ENCODE measurements around the gene FOXB1. TPM values are rescaled to one million over a fixed set of nuclear protein-coding genes. Genes with fewer than 3 reads are reported as not detected.

Gene FOXB1
- polyA plus RNA-seq, 3 donors = 0.08 TPM; not detected in 2

DNA sequence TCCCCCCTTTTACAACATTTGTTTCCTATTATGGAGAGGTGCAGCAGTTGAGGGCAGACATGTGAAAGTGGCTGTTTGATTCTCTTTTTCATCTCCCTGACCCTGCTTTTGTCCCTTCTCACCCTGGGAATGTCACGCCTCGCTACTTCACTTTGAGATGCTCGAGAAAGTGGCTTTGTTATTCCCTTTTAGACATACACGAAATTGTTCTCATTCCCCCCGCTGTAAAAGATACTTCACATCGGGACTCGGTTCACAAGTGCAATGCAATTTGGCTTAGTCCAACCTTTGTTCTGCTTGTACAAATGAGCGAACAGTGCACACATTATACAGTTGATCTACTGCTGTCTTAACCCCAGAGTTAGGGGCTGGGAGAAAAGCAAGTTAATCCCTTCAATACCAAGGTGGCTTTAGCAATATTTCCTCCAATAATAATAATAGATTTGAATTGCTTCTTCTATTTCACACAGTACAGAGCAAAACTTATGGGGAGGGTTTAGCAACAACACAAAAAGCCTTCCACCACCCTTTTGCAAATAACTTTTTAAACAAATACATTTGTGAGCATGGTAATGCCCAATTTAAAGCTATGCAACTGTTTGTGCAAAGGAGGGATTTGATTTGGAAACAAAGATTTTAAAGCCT is 5.7 kb upstream of the FOXB1 start:
- no peak for DNase-seq (ENCODE audit: low read depth in 3 of 3, low spot score in 2 of 3)

DNA sequence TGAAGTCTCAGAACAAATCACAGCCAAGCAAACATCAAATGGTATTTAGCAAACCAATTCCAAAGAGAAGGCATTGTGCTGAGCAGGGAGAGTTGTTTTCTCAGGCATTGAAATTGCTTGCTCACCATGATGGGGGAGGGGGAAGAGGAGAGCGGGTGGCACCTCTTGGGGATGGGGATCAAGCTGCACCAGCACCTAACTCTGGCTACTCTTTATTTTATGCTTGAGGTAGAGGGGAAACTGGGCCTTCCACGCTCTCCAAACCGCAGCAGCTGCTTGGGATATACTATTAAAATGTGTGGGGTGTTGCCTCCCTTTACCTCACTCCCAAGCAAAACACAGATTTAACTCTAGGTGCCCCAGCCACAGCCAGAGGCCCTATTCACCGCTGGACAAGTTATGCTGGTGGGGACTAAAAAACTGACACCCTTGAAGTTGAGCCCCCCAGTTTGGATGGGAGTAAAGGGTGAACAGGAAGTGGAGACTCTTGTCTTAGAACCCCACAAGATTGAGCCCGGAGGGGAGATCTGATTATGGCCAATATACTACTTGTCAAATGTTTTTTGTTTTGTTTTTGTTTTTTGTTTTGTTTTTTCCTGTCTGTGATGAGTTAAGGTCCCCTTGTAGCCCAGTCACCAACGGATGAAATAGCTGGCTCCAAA is 5.0 kb upstream of the FOXB1 start:
- DNase-seq (ENCODE audit: low read depth in 3 of 3, low spot score in 2 of 3) = no peak

DNA sequence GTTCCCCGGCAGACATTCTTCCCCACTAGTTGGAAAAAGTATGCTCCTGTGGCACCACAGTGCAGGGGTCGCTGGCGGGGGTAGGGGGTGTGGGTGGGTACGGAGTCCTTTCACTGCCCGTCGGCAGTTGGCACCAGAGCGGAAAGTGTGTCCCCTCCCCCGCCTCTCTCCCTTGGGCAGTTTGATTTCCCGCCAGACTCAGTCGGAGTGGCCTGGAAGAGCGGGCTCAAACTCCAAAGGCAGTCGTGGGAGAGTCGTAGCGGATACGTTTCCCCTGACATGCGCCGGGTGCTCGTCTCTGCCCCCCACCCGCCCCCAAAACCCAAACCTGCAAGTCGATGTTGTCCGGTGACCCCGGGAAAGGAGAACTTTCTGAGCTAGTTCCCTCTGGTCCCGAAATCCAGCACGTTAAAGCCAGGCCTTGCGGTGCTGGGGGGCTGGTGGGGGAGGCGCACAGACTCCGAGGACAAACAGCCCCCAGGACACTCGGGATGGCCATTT is 4.4 kb upstream of the FOXB1 start:
- DNase-seq (ENCODE audit: low read depth in 3 of 3, low spot score in 2 of 3) = no peak

DNA sequence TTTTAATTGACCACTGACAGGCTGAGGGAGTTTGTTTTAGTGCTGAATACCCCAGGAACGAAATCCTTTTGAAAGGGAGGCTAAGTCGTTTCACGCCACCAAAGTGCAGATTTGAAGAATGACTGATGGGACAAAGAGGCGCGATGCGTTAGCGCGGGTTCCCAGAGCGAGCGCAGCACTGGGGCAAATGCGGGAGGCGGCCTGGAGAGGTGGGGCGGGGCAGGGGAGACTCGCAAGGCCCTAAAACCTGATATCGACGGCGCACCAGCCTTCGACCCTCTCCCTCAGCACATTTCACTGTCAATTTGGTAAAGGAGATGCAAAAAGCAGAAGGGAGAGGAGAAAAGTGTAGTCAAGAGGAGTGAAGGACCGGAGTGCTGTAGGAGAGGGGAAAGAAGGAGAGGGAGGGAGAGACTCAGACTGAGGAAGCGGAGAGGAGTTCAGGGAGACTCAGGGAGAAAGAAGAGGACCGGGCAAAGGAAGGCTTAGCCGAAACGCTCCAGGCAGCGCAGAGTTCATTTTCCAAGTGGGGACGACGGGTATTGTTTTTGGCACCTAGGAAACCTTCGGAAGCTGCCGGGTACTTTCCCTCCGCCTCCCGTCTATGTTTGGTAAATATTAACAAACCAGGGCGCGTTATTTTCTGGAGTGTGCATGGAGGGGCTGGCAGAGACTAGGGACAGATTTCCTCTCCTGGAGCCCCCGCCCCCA is 3.8 kb upstream of the FOXB1 start:
- no peak for DNase-seq (ENCODE audit: low read depth in 3 of 3, low spot score in 2 of 3)

DNA sequence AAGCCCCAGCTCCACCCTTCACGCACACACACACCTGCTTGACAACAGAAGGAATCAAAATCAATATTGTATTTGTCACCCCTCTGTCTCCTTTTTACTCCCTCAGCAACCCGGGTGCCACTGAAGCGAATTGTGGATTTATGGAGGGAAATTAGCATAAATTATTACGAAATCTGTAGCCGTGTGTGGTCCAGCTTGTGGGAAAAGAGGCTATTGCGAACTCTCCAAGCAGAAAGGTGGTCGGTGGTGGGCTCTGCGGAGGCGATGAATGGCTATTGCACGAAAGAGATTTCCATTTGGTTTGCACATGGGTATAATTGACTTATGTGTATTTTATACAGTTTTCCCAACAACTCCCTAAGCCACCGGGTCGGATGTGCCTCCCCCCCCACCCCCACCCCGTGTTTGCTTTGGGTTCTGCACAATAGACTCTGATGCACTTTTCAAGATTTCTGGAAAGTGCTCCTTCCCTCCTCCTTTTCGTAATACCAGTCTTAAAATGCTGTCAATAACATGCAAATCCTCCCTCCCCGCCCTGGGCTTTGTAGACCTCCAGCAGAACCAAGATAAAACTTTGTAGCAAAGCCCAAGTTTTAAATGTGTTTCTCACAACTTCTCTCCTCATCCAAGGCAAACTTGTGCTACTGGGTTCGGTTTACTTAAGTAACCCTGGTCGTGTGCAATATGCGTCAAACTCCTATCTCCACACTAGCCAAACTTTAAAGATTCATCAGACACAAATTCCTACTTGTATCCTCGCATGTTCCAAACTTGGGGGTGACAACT is 3.1 kb upstream of the FOXB1 start:
- no peak for DNase-seq (ENCODE audit: low read depth in 3 of 3, low spot score in 2 of 3)

DNA sequence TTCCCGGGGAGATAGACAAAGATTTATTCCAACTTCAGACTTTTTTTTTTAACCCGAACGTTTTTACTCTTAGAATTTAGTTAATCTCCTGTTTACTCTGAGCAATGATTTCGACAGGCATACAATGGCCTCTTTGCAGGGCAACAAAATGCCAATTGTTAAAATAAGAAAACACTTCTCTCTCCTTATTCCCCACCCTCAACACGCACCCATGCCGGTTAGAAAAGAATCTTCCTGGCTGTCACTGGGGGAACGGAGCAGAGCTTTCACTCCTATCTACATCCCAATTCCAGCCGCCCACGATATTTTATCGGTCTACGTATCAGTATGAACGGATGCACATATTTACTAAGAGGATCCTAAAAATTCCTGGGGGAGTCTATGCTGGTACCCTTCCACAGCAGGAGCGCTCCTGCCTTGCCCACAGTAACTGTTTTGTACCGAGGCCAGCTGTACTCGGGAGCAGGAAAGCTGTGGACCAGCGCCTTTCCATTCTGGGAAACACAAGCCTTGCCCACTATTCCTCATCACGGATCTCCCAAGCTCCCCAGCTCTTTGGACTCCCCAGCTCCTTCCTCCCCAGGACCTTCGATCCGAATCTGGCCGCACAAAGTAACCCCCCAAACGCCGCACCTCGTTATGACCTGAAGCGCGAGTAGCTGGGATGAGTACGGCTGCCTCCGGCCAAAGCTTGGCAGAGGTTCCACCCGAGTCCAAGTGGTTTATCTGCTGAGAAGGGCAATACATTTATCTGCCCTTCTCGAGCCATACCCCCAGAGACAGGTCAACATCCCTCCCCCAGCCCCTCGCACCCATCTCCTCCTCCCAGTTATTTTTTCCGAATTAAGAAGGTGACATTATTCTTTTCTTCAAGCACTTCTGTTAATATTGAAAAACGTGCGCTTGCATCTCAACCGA is 2.2 kb upstream of the FOXB1 start:
- DNase-seq (ENCODE audit: low read depth in 3 of 3, low spot score in 2 of 3) = no peak

DNA sequence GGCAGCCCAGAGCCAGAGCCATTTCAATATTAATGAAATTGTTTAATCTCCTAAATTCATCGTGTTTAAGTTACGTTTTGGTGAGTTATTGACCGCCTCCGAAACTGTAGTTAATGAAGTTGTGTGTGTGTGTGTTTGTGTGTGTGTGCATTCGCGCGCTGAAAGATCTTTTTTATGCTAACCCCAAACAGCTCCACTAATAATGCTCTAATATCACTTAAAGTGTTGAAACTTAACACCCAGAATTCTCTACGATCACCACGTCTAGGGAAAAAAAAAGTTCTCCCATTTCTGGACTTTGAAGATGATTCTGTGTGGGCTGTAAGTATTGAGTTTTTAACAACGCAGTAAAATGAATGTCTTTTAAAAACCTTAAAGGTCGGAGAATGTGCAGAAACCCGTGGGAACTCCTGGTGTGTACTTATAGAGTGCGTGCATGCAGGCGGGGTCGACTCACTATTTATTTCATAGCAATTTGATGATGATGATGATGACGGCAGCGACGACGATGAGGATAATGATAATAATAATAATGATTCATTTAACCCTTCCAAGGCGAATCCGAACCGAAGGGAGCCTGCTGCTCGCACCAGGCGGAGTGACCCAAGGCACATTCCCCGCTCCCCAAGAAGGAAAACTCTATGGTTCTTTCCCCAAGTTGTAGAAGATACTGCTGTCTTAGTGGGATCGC is 1.4 kb upstream of the FOXB1 start:
- DNase-seq (ENCODE audit: low read depth in 3 of 3, low spot score in 2 of 3) = no peak

DNA sequence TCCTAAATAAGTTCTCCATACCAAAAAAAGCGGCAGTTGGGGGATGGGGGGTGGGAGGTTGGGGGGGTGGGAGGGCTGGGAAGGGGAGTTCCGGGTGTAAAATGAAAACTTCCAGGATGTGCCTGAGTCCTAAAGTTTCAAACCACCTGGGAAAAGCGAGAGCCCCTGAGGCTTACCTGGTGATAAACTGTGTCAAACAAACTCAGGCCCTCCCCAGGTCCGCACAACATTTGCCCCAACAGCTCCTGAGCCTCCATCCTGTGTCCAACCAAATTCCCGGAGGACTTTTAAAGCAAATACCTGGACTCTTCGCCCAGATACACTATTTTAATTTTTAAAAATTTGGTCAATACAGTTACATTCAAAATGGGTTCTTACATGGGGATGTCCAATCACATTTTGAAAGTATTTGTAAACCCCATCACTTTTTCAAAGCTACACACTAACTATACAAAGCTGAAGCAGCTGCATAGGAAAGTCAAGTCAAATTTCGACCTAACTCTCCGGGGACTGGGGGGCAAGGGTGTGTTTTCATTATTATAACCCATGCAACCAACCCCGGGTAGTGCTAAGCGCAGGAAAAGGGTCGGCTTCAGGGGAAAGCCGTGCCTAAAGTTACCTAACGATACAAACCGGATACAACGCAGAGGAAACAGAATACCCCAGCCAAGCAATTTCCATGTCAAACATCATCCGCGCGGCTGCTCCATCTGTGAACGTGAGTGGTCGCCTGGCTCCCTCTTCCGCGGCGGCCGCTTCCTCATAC is 685 bp upstream of the FOXB1 start:
- no peak for DNase-seq (ENCODE audit: low read depth in 3 of 3, low spot score in 2 of 3)

DNA sequence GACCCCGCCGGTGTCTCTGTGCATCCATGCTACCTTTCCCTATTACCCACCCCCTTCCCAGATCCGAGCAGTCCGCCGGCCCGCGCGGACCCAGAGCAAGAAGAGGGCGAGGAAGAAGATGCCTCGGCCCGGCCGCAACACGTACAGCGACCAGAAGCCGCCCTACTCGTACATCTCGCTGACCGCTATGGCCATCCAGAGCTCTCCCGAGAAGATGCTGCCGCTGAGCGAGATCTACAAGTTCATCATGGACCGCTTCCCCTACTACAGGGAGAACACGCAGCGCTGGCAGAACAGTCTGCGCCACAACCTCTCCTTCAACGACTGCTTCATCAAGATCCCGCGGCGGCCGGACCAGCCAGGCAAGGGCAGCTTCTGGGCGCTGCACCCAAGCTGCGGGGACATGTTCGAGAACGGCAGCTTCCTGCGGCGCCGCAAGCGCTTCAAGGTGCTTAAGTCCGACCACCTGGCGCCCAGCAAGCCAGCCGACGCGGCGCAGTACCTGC is 788 bp downstream of the FOXB1 start:
- DNase-seq (ENCODE audit: low read depth in 3 of 3, low spot score in 2 of 3) = no peak

DNA sequence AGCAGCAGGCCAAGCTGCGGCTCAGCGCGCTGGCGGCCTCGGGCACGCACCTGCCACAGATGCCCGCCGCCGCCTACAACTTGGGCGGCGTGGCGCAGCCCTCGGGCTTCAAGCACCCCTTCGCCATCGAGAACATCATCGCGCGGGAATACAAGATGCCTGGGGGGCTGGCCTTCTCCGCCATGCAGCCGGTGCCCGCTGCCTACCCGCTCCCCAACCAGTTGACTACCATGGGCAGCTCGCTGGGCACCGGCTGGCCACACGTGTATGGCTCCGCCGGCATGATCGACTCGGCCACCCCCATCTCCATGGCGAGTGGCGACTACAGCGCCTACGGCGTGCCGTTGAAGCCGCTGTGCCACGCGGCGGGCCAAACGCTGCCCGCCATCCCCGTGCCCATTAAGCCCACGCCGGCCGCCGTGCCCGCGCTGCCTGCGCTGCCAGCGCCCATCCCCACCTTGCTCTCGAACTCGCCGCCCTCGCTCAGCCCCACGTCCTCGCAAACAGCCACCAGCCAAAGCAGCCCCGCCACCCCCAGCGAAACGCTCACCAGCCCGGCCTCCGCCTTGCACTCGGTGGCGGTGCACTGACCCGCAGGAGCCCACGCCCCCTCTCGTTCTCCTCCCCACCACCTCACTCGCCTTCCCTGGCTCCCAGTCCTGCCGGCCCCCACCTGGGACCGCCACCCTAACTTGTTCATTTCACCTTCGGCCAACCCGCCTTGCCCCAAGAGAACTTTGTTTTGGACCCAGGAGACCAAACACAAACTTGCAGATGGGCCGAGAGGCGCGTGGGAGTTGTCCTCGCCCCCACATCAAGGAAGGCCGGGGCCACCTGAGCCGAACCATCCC is 1.5 kb downstream of the FOXB1 start:
- DNase-seq (ENCODE audit: low read depth in 3 of 3, low spot score in 2 of 3) = no peak

DNA sequence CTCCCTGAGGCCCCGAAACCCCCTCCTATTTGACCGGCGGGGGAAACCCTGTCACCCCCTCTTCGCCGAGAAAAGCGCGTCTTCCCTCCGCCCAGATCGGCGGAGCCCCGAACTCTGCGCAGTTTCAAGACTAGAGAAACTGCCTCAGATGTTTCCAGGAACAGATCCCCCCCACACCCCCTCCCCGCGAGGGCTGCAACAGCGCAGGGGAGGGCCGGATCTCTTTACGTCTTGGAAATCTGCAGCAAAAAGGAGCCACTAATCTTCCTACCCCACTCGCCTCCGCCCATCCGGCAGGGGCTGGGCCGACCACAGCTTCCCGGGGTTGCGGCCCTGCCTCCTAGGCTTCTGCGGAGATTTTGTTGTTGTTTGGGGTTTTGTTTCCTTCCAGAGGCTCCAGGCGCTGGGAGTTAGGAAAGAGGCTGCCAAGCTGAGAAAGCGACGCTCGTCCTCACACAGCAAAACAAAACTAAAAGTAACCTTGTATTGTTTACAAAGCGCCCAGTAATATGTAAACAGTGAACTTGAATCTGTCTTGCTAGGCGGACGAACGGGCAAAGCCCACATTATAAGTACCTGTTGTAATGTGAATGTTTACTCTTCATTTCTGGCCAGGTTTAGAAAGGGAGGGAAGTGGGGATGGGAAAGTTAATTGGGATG is 2.2 kb downstream of the FOXB1 start:
- DNase-seq (ENCODE audit: low read depth in 3 of 3, low spot score in 2 of 3) = no peak

DNA sequence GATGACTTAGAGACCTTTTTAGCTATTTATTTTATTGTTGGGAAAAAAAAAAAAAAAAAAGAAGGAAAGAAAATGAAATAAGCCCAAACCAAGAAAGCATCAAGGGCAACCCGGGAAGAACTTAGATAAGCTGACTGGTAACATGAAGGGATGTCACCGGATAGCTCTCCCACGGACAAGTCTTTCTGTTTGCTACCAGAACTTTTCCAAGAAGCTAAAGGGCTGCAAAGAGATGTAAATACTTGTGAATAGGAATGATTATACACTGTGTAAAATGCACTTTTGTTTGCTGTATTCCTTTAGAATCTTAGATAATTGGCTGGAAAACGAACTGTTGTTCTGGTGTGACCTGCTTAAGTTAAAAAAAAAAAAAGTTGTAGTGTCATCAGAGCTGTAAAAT is 2.8 kb downstream of the FOXB1 start:
- DNase-seq (ENCODE audit: low read depth in 3 of 3, low spot score in 2 of 3) = no peak

DNA sequence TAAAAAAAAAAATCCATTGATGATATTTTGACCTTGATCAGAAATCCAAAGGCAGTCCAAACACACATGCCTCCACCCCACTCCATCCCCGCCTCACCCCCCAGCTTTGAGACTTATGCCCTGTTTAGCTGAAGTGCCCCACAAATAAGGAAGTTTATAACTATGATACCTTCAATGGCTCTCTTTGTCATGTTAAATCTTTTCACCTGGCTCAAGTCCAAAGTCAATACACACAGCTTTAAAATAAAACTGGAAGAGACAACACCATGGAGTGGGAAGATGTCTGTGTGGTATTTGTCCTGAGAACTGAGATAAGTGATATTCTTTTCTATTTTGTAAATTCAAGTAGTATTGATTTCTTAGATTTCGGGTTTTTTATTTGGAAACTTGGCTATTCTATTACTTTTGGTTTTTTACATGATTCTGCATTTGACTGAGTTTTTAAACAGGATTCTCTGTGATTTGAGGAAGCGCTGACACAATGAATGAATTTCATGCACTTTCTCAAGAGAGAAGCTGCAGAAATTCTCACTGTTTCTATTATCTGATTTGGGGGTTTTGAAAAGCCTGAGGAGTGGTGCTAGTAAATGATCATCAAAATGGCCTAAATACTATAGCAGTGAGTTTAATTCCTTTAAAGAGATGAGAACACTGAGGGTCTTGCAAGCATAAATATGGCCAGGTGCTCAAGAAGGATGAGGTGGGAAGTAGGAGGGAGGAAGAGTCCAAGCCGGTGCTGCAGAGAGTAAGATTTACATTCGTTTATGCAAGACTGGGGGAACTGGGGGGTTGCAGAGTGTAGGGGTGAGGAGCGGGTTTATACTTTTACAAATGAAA is 5.2 kb downstream of the FOXB1 start:
- no peak for DNase-seq (ENCODE audit: low read depth in 3 of 3, low spot score in 2 of 3)

DNA sequence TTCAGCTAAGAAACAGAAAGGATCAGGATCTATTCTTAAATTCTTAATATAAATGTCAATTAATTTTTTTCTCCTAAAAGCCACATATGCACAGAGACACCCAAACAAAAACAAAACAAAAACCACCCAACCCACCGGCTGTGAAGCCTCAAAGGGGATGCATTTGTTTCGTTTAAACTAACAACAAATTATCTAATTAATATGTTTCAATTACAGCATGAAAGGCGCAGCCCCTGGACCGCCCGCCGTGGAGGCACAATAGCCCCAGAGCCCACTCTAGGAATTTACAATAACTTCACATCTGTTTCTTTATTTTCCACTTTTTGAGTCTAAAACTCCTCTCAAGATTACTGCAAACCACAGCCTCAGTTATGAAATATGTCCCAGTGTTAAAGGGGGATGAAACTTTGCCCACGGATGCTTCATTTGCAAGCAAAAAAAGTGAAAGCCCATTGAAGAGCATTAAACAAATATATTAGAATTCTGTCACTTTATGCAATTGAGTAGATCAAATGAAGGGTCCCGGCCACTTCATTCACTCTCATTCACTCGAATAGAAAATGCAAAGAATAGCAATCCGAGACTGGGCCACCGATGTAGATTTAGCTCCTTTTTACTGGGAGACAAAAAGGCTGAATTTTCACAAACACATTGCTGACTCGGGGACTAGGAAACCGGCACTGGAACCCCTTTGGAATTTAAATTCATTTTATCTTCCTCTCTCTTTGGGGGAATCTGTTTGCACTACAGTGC is 6.0 kb downstream of the FOXB1 start:
- DNase-seq (ENCODE audit: low read depth in 3 of 3, low spot score in 2 of 3) = no peak

DNA sequence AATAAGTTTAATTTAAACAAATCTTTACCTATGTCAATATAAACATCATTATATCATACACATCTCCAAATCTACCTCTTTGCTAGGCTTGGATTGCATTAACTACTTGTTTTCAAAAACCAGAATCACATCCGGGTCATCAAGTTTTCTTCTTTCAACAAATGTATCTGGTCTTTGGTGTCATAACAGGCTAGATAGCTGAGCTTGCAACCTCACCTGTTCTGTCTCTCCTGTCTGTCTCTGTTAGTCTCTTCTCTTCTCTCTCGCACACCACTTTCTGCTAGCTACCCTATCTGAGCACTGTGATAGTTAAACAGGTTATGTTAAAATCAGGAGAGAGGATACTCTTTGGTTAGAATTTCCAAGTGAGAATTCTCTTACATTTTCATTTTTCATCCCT is 6.7 kb downstream of the FOXB1 start:
- DNase-seq (ENCODE audit: low read depth in 3 of 3, low spot score in 2 of 3) = no peak

DNA sequence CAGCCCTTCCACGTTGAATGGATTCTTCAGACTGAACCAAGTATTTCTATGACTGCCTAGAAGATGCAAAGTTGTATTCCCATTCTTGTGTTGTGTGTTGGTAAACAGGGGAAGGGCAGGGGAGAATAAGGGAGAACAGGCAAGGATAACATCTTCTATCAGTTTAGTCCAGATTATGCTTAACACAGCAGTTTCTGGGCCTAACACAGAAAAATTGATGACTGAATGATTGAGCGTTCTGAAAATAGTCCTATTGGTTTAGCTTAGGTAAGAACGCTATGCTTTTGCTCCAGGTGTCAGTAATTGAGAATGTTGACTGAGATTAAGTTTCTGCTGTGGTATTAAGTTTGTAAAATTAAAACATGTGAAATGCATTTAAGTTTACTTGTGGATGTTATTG is 8.6 kb downstream of the FOXB1 start:
- no peak for DNase-seq (ENCODE audit: low read depth in 3 of 3, low spot score in 2 of 3)

Data from right renal cortex interstitium (tissue), 3 donors.